Measurements from ENCODE around the gene AZGP1.
A peak's percentile ranks its signal among the peaks of the same experiment; 100 is the strongest.
"Not testable (repeated sequence)": the region's sequence is repeated elsewhere in the genome, so short reads cannot be mapped to it uniquely, and the experiment has no call there.

AZGP1 gene

GRCh38 chr7:99994819-99995218 lies 19.0 kb upstream of the AZGP1 start:
- Histone ChIP-seq H3K9ac (ENCODE audit: low read depth, low read length) (no peak overlapping the region), H3K9me3 (replicated peaks; ENCODE audit: low read length) (no peaks in the 10 kb centered on the region), H3K4me3 (ENCODE audit: low read length) (no peak overlapping the region), H3K4me2 (ENCODE audit: low read length) (no peak overlapping the region), H3K27me3 (ENCODE audit: control insufficient read depth, insufficient read depth, low read length) (peaks cover 4% of the 10 kb centered on the region), H3K4me1 (ENCODE audit: control insufficient read depth, insufficient read depth, low read length) (peaks cover 8% of the 10 kb centered on the region), H3K36me3 (ENCODE audit: insufficient read depth, low read length) (no peaks in the 10 kb centered on the region)

GRCh38 chr7:99992330-99993038 lies 16.7 kb upstream of the AZGP1 start:
- Histone ChIP-seq H3K4me2 (ENCODE audit: low read length) (no peak overlapping the region), H3K9me3 (replicated peaks; ENCODE audit: low read length) (no peaks in the 10 kb centered on the region), H3K4me1 (ENCODE audit: control insufficient read depth, insufficient read depth, low read length) (peaks cover 5% of the 10 kb centered on the region), H3K36me3 (ENCODE audit: insufficient read depth, low read length) (no peaks in the 10 kb centered on the region), H3K27me3 (ENCODE audit: control insufficient read depth, insufficient read depth, low read length) (peaks cover 23% of the 10 kb centered on the region), H3K4me3 (ENCODE audit: low read length) (no peak overlapping the region), H3K9ac (ENCODE audit: low read depth, low read length) (no peak overlapping the region)

GRCh38 chr7:99991543-99991942 lies 15.7 kb upstream of the AZGP1 start:
- not testable (repeated sequence) for H3K4me3 ChIP-seq (ENCODE audit: low read length); H3K9ac ChIP-seq (ENCODE audit: low read depth, low read length); H3K4me1 ChIP-seq (ENCODE audit: control insufficient read depth, insufficient read depth, low read length); H3K9me3 ChIP-seq (replicated peaks; ENCODE audit: low read length); H3K4me2 ChIP-seq (ENCODE audit: low read length); H3K36me3 ChIP-seq (ENCODE audit: insufficient read depth, low read length)
- peaks cover 31% of the 10 kb centered on the region for H3K27me3 ChIP-seq (ENCODE audit: control insufficient read depth, insufficient read depth, low read length)

- no peaks in the 10 kb centered on the region for H3K9me3 ChIP-seq (replicated peaks; ENCODE audit: low read length)
- H3K4me2 ChIP-seq (ENCODE audit: low read length) = peak overlapping the region; percentile 60
- H3K4me3 ChIP-seq (ENCODE audit: low read length) = no peak overlapping the region
- no peak overlapping the region for H3K9ac ChIP-seq (ENCODE audit: low read depth, low read length)
- peaks cover 38% of the 10 kb centered on the region for H3K27me3 ChIP-seq (ENCODE audit: control insufficient read depth, insufficient read depth, low read length)
- peaks cover 5% of the 10 kb centered on the region for H3K4me1 ChIP-seq (ENCODE audit: control insufficient read depth, insufficient read depth, low read length)
- no peaks in the 10 kb centered on the region for H3K36me3 ChIP-seq (ENCODE audit: insufficient read depth, low read length)
Measured at GRCh38 chr7:99990460-99990852, 14.6 kb upstream of the AZGP1 start.

GRCh38 chr7:99987846-99988245 lies 12.0 kb upstream of the AZGP1 start:
- no peaks in the 10 kb centered on the region for H3K4me1 ChIP-seq (ENCODE audit: control insufficient read depth, insufficient read depth, low read length)
- no peaks in the 10 kb centered on the region for H3K9me3 ChIP-seq (replicated peaks; ENCODE audit: low read length)
- H3K9ac ChIP-seq (ENCODE audit: low read depth, low read length) = no peak overlapping the region
- no peak overlapping the region for H3K4me3 ChIP-seq (ENCODE audit: low read length)
- no peaks in the 10 kb centered on the region for H3K36me3 ChIP-seq (ENCODE audit: insufficient read depth, low read length)
- no peak overlapping the region for H3K4me2 ChIP-seq (ENCODE audit: low read length)
- peaks cover 50% of the 10 kb centered on the region for H3K27me3 ChIP-seq (ENCODE audit: control insufficient read depth, insufficient read depth, low read length)

GRCh38 chr7:99987306-99987705 lies 11.5 kb upstream of the AZGP1 start:
- H3K36me3 ChIP-seq (ENCODE audit: insufficient read depth, low read length) = not testable (repeated sequence)

GRCh38 chr7:99984593-99984992 lies 8.8 kb upstream of the AZGP1 start:
- Histone ChIP-seq H3K9me3 (replicated peaks; ENCODE audit: low read length) (peaks cover 4% of the 10 kb centered on the region), H3K27me3 (ENCODE audit: control insufficient read depth, insufficient read depth, low read length) (peaks cover 45% of the 10 kb centered on the region), H3K4me3 (ENCODE audit: low read length) (no peak overlapping the region), H3K36me3 (ENCODE audit: insufficient read depth, low read length) (no peaks in the 10 kb centered on the region), H3K9ac (ENCODE audit: low read depth, low read length) (no peak overlapping the region), H3K4me2 (ENCODE audit: low read length) (no peak overlapping the region), H3K4me1 (ENCODE audit: control insufficient read depth, insufficient read depth, low read length) (no peaks in the 10 kb centered on the region)

More at GRCh38 chr7:99987306-99987705, 11.5 kb upstream of the AZGP1 start:
- not testable (repeated sequence) for H3K4me2 ChIP-seq (ENCODE audit: low read length); H3K4me3 ChIP-seq (ENCODE audit: low read length); H3K4me1 ChIP-seq (ENCODE audit: control insufficient read depth, insufficient read depth, low read length); H3K9ac ChIP-seq (ENCODE audit: low read depth, low read length); H3K9me3 ChIP-seq (replicated peaks; ENCODE audit: low read length)
- peaks cover 50% of the 10 kb centered on the region for H3K27me3 ChIP-seq (ENCODE audit: control insufficient read depth, insufficient read depth, low read length)

GRCh38 chr7:99981066-99981465 lies 5.2 kb upstream of the AZGP1 start:
- peaks cover 32% of the 10 kb centered on the region for H3K27me3 ChIP-seq (ENCODE audit: control insufficient read depth, insufficient read depth, low read length)
- not testable (repeated sequence) for H3K4me1 ChIP-seq (ENCODE audit: control insufficient read depth, insufficient read depth, low read length); H3K4me3 ChIP-seq (ENCODE audit: low read length); H3K36me3 ChIP-seq (ENCODE audit: insufficient read depth, low read length); H3K4me2 ChIP-seq (ENCODE audit: low read length); H3K9ac ChIP-seq (ENCODE audit: low read depth, low read length); H3K9me3 ChIP-seq (replicated peaks; ENCODE audit: low read length)

- peaks cover 32% of the 10 kb centered on the region for H3K27me3 ChIP-seq (ENCODE audit: control insufficient read depth, insufficient read depth, low read length)
- H3K9ac ChIP-seq (ENCODE audit: low read depth, low read length); H3K4me1 ChIP-seq (ENCODE audit: control insufficient read depth, insufficient read depth, low read length); H3K4me3 ChIP-seq (ENCODE audit: low read length); H3K36me3 ChIP-seq (ENCODE audit: insufficient read depth, low read length); H3K9me3 ChIP-seq (replicated peaks; ENCODE audit: low read length); H3K4me2 ChIP-seq (ENCODE audit: low read length): not testable (repeated sequence)
Measured at GRCh38 chr7:99980448-99980872, 4.6 kb upstream of the AZGP1 start.

- not testable (repeated sequence) for H3K4me1 ChIP-seq (ENCODE audit: control insufficient read depth, insufficient read depth, low read length); H3K9ac ChIP-seq (ENCODE audit: low read depth, low read length); H3K4me3 ChIP-seq (ENCODE audit: low read length); H3K36me3 ChIP-seq (ENCODE audit: insufficient read depth, low read length); H3K9me3 ChIP-seq (replicated peaks; ENCODE audit: low read length); H3K4me2 ChIP-seq (ENCODE audit: low read length)
- peaks cover 33% of the 10 kb centered on the region for H3K27me3 ChIP-seq (ENCODE audit: control insufficient read depth, insufficient read depth, low read length)
Measured at GRCh38 chr7:99979814-99980225, 4.0 kb upstream of the AZGP1 start.

- H3K27me3 ChIP-seq (ENCODE audit: control insufficient read depth, insufficient read depth, low read length) = peaks cover 33% of the 10 kb centered on the region
- no peaks in the 10 kb centered on the region for H3K36me3 ChIP-seq (ENCODE audit: insufficient read depth, low read length)
- H3K9ac ChIP-seq (ENCODE audit: low read depth, low read length) = no peak overlapping the region
- no peaks in the 10 kb centered on the region for H3K4me1 ChIP-seq (ENCODE audit: control insufficient read depth, insufficient read depth, low read length)
- no peak overlapping the region for H3K4me3 ChIP-seq (ENCODE audit: low read length)
- H3K9me3 ChIP-seq (replicated peaks; ENCODE audit: low read length) = no peaks in the 10 kb centered on the region
- no peak overlapping the region for H3K4me2 ChIP-seq (ENCODE audit: low read length)
Measured at GRCh38 chr7:99976626-99977025, 795 bp upstream of the AZGP1 start.

- H3K36me3 ChIP-seq (ENCODE audit: insufficient read depth, low read length) = no peaks in the 10 kb centered on the region
- no peaks in the 10 kb centered on the region for H3K9me3 ChIP-seq (replicated peaks; ENCODE audit: low read length)
- H3K4me2 ChIP-seq (ENCODE audit: low read length) = no peak overlapping the region
- no peak overlapping the region for H3K9ac ChIP-seq (ENCODE audit: low read depth, low read length)
- no peaks in the 10 kb centered on the region for H3K4me1 ChIP-seq (ENCODE audit: control insufficient read depth, insufficient read depth, low read length)
- no peak overlapping the region for H3K4me3 ChIP-seq (ENCODE audit: low read length)
- H3K27me3 ChIP-seq (ENCODE audit: control insufficient read depth, insufficient read depth, low read length) = peaks cover 39% of the 10 kb centered on the region
Measured at GRCh38 chr7:99974681-99975080, 1.1 kb downstream of the AZGP1 start.
